GM12864 (cell line): ENCODE results near the gene EIF4E2.

ENCODE experiments used
- DNase-seq: peaks from one replicate; pipeline ENCODE4 v3.0.0-alpha.2; 2011; ENCODE audit warnings: low read depth
- H3K4me3 ChIP-seq: 2 replicates; pipeline ENCODE4 v1.5.1; 2011; ENCODE audit warnings: mild to moderate bottlenecking, low read depth, low read length, control low read depth
- CTCF ChIP-seq: IDR thresholded peaks from 2 replicates; pipeline ENCODE4 v1.5.1; 2011; ENCODE audit warnings: low read depth, mild to moderate bottlenecking, moderate library complexity, low read length, control low read depth, inconsistent platforms; ENCODE audit errors: missing control alignments

The EIF4E2 gene

GRCh38 chr2:232549655-232550353, 685 bp upstream of the EIF4E2 start:
- H3K4me3 ChIP-seq = peak overlapping the region; percentile 91
- DNase-seq = no peak
- no peak for TF ChIP-seq CTCF

- peak overlapping the region; percentile 91 for H3K4me3 ChIP-seq
- no peak for DNase-seq
- no peak for TF ChIP-seq CTCF
Measured at GRCh38 chr2:232551250-232551638, 755 bp downstream of the EIF4E2 start.

- no peak for DNase-seq
- TF ChIP-seq CTCF = no peak
- peak overlapping the region; percentile 91 for H3K4me3 ChIP-seq
Measured at GRCh38 chr2:232551776-232552175, 1.3 kb downstream of the EIF4E2 start.

- no peak overlapping the region for H3K4me3 ChIP-seq
- no peak for DNase-seq
- no peak for TF ChIP-seq CTCF
Measured at GRCh38 chr2:232556426-232556825, 5.9 kb downstream of the EIF4E2 start.

GRCh38 chr2:232562515-232563151, 12.1 kb downstream of the EIF4E2 start:
- no peak overlapping the region for H3K4me3 ChIP-seq
- no peak for TF ChIP-seq CTCF
- DNase-seq = no peak

- no peak for TF ChIP-seq CTCF
- no peak overlapping the region for H3K4me3 ChIP-seq
- no peak for DNase-seq
Measured at GRCh38 chr2:232563580-232563979, 13.1 kb downstream of the EIF4E2 start.

- DNase-seq = no peak
- no peak for TF ChIP-seq CTCF
- no peak overlapping the region for H3K4me3 ChIP-seq
Measured at GRCh38 chr2:232567721-232568120, 17.2 kb downstream of the EIF4E2 start.
